Stimulated activated CD8-positive, alpha-beta memory T cell treated with anti-CD3 and anti-CD28 coated beads, Interleukin-12 subunit alpha, Interleukin-12 subunit beta, amount 100 ng/mL, for 4 hours (primary cell): ENCODE measurements around the gene CPLX3.

Experiments used
- DNase-seq: peaks from one replicate; pipeline ENCODE4 v3.0.0-alpha.2; 2020; ENCODE audit warnings: low read depth

CPLX3 gene

DNA sequence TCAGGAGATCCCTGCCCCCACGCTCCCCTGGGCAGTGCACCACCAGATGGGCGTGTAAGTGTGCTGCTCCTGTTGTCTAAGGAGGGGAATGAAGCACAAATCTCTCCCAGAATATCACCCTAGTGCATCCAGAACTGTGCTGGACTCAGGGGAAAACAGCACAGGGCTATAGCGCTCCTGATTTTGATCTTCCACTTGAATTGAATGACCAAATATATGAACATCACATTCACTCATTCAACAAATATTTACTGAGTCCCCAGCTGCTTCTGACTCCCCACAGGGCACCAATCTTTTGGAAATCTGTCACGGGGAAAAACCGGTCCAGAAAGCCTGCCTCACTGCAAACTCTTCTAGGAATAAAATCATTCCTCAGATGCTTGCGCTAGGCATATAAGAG, 2.4 kb downstream of the CPLX3 start:
- no peak for DNase-seq

DNA sequence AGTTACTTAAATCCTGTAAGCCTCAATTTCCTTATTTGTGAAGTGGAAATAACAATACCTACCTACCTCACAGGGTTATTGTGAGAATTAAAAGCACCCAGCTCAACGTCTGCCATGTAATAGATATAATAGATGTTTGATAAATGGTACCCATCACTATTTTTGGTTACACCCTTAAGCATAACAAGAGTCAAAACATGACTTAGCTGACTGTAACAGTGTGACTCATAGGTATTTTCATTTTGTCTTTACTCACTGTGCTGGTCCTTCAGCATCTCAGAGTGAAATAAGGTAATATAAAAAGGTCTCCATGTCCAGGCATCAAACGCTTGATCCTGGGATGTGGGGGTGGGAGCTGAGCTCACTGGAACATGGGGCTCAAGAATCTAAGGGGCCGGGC, 3.1 kb downstream of the CPLX3 start:
- no peak for DNase-seq

DNA sequence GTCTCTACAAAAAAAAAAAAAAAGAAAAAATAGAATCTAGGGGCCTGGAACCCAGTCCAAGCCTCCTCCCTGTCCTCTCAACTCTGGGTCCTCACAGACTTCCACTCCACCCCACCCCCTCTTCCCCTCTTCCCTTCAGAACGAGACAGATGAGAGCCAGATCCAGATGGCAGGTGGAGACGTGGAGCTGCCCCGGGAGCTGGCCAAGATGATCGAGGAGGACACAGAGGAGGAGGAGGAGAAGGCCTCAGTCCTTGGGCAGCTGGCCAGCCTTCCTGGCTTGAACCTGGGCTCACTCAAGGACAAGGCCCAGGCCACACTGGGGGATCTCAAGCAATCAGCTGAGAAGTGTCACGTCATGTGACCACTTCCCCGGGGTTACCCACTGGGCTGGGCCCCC, 3.6 kb downstream of the CPLX3 start:
- DNase-seq: no peak

DNA sequence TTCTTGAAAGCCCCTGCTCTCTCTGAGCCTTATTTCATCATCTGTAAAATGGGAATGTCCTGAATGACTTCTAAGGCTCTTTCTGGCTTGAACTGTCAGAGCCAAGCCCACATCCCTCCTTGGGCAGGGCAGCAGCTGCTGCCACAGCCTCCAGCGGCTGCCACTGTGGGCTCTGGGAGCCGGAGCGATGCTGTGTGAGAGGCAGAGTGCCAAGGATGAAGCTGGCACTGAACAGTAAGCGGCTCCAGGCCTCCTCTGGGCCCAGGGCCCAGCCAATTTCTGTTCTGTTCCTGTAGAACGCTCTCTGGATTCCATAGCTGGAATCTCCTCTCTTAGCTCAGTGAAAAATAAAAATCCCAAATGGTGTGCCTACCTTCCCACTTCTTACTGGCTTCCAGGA, 4.4 kb downstream of the CPLX3 start:
- DNase-seq: no peak

DNA sequence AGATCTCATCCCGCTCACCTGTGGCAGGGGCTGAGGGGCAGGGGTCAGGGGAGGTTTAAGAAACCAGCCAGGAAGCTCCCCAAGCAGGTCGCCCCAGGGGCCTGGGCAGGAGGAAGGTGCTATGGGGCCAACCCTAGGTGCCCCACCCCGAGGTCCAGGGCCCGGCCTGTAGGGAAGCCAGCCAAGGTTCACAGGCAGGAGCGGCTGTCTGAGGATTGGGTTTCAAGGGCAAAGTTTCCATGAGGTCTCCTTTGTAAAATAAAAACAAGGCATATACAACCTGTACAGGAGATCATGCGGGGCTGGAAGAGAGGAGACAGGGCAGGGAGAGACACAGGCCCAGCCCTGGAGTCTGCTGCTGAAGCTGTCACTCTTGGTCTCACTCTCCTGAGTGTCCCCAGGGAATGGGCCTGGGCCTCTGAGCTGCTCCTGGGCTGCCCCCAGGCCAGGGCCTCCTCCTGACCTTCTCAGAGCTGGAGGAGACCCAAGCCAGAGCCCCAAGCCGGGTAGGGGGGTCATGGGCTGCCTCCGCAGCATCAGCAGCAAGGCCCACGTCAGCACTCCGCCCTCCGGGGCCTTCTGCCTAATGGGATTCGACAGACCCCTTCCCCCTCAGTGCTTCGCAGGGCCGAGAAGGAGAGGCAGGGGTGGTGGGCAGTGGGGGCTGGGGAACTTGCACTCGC, 5.5 kb downstream of the CPLX3 start:
- no peak for DNase-seq

DNA sequence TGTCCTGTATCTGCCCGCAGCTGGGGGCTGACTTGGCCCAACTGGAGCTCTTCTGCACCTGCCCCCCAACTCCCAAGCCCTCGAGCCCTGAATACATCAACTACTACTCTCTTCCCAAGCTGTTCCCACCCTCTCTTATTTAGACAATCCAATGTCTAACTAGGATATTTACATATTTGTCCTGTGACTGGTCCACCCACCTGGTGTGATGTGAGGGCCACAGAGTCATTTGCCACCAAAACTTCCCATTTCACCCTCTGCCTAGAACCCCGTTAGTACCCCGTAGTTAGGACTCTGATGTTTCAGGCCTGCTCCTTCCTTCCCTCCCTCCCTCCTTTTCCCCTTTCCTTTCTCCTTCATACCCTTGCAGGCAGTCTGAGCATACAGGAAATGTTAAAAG, 6.4 kb downstream of the CPLX3 start:
- DNase-seq: no peak

DNA sequence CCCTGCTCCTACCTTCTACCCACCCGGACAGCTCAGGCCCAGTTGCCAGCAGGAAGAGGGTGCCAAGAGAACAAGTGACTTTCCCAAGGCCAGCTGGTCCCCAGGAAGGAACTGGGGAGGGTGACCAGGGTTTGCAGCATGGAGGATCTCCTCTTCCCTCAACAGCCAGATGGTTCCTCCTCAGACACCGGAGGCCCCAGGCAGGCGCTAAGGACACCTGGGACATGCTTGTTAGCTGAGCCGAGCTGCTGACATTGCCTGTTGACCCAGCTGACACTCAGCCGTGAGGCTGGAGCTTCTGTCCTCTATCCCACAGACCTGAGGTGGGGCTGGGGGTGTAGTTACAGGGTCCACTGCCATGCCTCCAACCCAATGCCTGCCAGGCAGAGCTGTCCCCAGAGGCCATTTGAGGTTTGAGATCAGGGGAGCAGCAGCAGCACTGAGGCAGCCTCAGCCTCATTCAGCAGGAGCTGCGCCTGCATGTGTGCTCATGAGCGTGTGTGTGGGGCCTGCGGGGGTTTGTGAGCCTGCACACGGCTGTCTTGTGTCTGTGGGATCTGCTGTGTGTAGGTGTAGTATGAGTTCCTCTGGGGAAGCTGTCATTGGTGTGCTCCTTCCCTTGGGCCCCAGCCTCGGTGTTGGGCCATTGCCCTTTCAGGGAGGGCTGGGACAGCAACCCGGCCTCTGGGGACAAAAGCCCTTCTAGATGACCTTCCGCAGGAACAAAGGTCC, 7.1 kb downstream of the CPLX3 start:
- no peak for DNase-seq

DNA sequence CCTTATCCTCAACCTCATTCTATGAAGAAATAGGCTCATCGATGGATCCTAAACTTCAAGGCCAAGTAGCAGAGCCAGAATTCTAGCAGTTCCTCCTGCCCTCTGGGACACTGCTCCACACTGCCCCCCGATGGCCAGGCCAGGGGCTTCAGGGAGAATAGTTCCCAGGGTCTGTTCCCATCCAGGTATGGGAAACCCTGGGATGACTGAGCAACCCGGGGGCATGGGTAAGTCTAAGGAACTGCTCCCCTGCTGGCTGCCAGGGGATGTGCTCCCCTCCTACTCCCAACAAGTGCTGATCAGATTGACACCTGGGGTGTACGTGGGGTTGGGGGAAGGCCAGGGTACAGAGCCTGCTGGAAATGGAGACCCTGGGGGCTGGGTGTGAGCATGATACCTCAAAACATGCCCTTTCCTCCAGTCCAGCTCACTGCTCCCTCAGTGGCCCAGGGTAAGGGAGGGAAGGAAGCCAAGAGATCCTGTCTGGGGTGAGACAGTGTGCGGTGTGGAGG, 8.9 kb downstream of the CPLX3 start:
- no peak for DNase-seq

DNA sequence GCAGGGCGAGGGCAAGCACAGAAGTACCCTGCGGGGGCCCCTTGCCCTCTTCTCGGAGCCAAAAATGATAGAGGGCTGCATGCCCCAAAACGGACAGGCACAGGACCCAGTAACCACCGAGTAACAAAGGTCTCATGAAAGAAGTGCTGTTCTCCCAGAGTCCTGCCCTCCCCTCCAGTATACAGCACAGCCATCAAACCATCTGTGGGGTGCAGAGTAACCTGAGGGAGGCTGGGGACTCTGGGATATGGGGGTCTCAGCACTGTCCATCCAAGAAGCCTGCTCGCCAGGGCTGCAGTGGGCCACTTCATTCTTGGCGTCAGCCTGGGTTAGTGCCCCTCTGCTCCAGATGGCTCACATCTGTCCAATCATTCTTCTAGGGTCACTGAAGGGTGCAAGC, 10.4 kb downstream of the CPLX3 start:
- no peak for DNase-seq

DNA sequence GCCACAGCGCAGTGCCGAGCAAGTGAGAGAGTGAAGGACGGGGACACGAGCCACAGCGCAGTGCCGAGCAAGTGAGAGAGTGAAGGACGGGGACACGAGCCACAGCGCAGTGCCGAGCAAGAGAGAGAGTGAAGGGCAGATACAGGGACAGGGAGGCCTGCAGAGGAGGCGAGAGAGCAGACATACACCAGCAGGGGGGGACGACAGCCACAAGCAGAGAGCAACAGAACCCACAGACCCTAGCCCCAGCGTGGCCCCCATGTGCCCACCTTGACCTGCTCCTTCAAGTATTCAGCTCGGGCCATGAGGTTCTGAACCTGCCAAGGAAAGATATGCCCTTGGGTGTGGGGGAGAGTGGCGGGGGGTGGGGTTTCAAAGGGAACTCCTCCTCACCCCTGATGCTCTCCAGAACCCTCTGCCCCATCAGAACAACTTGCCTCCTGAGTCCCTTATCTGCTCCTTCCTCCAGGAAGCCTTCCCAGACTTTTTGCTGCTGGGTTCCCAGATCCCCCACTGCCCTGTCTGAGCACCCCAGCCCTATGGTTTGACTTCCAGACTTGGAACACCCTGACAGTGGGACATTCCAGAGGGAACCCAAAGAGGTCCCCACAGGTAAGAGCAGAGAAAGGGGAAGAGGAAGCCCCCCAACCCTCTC, 11.2 kb downstream of the CPLX3 start:
- no peak for DNase-seq

DNA sequence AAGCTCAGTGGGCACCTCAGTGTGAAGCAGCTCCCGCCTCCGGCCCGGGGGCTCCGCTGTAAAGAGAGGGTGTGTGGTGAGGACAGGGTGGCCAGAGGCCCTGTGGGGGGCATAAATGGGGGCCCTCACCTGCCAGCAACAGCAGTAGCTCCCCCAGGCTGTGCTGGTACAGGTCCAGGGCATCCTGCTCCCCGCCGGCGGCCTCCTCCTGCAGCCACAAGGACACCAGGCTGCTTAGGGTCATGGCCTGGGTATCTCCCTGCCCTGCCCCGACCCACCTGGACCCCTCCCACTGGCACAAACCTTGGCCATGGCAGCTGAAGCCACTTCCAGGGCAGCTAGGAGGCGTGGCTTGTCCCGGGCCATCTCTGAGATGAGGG, 11.7 kb downstream of the CPLX3 start:
- DNase-seq: no peak

DNA sequence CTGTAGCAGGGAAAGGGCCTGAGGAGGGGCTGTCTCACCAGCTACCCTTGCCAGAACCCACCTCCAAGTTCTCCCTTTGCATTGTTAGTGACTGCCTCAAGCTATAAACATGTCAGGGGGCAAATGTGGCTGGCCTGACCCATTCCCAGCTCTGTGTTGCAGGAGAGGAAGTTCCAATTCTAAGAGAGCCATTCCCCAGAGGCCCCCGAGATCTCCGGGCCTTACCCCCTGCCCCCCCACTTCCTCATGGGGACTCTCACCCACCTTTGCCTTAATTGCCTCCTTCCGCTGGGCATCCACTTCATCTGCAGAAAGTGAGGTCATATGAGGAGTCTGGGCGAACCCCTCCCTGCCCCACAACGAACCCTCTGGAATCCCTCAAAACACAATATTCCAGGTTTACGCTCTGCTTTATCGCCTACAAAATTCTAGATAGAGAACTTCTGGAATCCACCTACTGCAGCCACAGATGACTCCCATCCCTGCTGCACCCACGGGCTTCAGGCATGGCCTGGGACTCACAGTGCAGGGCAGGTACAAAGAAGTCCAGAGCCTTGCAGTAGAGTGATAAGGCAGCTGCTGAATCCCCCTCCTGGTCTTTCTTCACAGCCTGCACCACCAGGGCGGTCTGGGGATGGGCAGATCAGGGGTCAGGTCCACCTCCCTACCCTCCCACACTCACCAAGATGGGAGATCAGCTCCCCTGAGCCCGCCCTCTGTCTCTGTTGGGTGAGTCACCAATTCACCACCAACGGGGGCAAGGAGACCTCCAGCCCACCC, 12.5 kb downstream of the CPLX3 start:
- DNase-seq: no peak

DNA sequence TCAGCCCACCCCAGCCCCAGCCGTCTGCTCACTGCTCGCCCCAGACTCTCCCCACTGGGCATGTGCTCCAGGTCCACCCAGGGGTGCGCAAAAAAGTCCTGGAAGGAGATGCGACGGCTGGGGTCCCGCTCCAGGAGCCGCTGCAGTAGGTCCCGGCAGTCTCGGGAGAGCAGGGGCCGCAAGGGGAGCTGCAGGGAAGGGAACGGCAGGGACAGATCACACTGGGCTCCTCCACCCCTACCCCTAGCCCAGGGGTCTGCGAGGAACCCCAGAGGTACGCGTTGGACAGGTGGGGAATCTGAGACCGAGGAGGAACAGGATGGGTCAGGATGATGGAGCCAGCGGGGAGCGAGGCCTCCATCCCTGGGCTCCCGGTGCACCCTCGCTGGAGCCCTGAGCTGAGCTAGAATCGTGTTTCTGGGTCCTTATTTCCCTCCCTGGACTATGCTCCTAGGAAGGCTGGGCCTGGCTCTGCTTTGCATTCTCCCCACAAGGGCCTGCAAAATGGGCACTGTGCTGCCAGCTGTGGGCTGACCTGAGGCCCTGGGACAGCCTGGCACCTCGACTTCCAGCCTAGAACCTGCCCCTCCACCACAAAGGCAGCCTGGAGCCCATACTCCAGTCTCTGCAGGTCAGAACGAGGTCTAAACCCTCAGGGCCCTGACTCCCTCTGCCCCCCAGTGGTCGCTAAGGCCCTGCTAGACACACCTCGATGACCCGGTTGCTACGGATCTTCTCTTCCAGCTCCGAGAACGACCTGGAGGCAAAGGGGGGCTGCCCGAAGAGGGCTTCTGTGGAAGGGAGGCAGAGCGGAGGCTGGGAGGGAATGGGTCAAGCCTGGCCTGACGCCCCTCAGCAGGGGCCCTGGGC, 13.3 kb downstream of the CPLX3 start:
- DNase-seq: no peak

DNA sequence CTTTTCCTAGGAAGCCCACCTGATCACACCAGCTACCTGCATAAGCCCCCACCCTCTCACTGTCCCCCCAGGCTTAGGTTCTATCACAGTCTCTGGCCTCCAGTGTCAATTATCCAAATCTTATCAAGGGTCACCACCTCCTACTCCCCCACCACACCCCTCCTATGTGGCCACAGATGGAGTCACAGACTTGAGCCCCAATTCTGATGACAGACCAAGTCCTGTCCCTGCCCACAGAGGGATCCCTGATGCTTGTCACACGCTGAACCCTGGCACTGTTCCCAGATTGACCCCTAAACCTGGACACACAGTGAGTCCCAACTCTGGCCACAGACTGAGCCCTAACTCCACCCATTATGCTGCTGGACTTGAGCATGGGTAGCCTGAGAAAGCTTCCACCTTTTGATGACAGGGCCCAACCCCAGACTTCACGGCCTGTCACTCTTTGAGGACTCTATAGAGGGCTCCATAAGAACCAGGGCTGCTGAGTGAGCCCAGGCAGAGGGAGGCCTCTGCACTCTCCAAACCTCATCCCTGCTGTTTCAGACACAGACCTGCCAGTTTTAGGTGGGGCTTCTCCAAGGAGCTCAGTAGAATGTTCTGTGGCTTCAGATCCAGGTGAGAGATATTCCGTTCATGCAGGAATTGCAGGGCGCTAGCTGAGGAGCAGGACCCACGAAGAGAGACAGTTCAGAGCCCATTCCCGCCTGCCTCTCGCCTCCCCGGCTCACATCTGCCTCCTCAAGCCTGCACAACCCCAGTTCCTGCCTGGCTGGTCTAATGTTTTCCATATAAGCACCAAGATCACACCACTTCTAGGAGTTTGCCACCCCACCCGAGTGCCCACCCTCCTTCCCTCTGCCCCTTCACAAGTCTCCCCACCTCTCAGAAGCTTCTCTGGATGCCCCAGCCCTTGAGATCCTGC, 14.7 kb downstream of the CPLX3 start:
- DNase-seq: no peak

DNA sequence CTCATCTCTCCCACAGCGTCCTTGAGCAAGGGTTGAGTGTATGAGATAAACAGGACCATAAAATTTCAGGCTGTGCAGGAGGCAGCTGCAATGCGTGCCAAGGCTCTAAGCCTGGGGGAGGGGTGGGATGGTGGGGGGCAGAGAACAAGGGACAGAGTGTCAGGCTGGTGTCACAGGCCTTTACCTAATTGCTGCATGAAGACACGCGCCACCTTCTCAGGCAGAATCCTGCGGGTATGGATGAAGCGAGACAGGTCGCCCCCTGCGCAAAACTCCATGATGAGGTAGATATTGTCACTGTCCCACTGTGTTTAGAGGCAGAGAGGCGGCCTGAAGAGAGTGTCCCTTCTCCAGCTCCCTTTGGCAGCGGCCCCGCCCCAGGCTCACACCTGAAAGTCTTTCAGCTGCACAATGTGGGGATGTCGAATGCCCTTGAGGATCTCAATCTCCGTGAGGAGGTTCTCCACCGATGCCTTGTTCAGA, 15.5 kb downstream of the CPLX3 start:
- DNase-seq: no peak

DNA sequence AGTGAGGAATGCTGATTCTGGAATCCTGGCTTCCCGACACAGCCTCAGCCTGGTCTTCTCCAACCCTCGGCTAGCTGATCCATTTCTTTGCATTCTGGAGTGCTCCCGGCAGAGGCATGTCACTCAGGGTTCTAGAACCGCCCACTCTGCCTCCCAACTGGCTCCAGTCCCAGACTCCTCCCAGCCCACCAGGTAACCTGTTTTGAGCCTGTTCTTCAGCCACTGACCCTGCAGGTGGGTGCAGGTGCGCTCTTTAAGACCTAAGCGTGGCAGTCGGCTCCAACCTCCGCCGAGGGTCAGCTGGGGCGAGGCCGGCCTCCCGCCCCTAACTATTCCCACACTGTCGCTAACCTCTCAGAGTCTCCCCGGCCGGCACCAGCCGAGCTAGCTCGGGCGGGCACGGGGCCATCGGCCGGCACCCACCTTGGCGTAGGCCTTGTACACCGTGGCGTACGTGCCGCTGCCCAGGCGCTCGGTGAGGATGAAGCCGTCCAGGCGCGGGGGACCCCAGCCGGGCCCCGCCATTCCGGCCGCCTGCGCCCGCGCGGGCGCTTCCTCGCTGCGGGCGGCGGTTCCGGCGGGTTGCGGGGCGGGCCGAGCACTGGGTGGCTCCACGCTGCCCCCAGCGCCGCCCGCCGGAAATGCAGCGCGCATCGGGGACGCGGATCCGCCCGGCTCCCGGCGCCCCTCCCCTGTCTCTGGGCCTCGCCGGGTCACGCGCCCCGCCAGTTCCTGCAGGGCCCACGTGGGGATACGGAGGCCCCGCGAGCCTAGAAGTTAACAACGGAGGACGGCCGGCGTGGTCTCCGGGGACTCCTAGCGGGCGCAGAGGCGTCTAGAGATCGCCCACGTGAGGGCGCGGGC, 16.4 kb downstream of the CPLX3 start, which contains the start of gene ULK3:
Gene ULK3 (minus strand): TSS at position 576 of the 864 bp plus-strand sequence. CDS start 51 bp downstream, at position 525.
- peak; percentile 87 for DNase-seq

DNA sequence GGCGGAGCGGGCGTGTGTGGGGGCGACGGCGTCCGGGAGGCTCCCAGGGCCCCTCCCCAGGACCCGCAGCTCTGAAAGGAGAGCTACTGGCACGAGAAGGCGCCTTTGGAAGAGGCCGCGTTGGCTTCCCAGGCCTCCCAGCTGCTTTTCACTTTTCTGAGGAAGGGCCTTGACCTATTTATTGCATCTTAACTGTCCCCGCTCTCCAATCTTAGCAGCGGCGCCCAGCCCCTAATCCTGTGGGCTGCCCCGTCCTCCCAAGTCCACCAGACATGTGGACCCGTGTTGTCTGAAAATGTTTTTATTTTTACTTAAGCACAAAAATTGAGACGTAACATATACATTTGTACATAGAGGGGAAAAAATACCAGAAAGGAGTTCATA, 17.0 kb downstream of the CPLX3 start:
- no peak for DNase-seq

DNA sequence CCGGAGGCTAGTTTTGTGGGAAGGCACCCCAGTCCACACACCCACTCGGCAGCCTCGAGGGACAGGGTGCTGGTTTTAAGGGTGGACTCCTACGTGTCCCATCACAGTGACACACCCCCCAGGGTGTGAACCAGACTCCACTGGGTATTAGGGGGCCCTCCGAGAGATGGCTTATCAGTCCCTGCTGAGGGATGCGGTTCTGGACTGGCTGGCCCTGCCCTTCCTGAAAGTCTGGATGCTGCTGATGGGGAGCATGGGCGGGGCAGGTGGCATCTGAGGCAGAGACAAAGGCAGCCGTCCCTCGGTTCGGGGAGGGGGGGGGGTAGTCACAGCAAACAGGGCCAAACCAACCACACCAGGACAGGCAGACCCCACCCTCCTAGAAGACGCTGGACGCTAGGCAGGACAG, 17.5 kb downstream of the CPLX3 start:
- DNase-seq: no peak
